GM18909 (cell line): ENCODE measurements around the gene PRKCG.

ENCODE experiments used
- ATAC-seq: cut with Tn5 transposase; IDR thresholded peaks from one replicate; pipeline ENCODE4 v1.9.1; 2021; ENCODE audit warnings: mild to moderate bottlenecking; ENCODE audit not compliant: unreplicated experiment, poor library complexity

PRKCG gene

DNA sequence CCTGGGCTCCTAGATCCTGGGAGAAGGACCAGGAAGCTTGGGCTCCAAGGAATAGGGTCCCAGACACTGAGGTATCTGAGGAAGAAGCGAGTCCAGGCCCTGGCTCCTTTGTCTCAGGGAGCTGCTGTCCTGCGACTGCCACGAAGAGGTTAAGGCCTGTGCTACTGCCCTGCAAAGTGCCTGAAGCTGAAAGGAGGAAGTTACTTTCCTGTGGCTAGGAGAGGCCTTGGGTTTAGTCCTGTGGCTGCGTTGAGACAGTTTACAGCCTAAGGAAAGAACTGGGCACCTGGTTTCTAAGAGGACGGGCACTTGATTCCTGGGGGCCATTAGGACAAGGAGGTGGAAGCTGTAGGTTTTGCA, 11.5 kb upstream of the PRKCG start:
- ATAC-seq: no peak

DNA sequence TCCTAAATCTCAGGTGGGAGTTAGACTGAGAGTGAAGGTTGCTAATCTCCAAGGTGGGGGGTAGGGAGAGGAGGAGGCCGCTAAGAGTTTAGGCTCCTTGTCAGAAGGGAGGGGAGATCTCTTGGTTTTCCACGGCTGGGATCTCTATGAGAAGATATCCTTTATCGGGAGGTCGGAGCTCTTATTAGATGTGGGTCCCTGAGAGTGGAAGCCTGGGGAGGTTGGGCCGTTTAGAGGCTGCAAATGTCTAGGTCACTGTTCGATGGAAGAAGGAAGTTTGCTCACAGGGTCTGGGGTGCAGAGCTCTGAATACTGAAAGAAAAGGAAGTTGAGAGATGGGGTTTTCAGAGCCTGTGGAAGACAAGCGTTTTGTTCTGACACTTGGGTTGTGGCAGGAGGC, 10.5 kb upstream of the PRKCG start:
- ATAC-seq: no peak

DNA sequence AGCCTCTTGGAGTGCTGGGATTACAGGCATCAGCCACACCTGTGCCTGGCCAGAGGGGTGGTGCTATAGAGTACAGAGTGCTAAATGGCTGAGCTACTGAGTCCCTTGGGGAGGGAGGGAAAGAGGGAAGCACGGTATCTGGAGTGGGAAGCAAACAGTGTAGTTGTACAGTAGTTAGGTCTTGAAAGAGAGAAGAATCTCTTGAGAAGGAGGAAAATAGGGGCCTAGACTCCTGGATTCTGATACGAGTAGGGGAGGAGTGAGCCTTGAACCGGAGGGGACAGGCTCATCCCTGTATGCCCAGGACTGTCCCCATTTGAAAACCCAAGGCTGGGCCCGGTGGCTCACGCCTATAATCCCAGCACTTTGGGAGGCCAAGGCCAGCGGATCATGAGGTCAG, 9.2 kb upstream of the PRKCG start:
- ATAC-seq: no peak

DNA sequence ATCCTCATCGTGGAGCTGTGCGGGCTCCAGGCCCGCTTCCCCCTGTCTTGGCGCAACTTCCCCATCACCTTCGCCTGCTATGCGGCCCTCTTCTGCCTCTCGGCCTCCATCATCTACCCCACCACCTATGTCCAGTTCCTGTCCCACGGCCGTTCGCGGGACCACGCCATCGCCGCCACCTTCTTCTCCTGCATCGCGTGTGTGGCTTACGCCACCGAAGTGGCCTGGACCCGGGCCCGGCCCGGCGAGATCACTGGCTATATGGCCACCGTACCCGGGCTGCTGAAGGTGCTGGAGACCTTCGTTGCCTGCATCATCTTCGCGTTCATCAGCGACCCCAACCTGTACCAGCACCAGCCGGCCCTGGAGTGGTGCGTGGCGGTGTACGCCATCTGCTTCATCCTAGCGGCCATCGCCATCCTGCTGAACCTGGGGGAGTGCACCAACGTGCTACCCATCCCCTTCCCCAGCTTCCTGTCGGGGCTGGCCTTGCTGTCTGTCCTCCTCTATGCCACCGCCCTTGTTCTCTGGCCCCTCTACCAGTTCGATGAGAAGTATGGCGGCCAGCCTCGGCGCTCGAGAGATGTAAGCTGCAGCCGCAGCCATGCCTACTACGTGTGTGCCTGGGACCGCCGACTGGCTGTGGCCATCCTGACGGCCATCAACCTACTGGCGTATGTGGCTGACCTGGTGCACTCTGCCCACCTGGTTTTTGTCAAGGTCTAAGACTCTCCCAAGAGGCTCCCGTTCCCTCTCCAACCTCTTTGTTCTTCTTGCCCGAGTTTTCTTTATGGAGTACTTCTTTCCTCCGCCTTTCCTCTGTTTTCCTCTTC, 8.0 kb upstream of the PRKCG start:
- ATAC-seq: no peak

DNA sequence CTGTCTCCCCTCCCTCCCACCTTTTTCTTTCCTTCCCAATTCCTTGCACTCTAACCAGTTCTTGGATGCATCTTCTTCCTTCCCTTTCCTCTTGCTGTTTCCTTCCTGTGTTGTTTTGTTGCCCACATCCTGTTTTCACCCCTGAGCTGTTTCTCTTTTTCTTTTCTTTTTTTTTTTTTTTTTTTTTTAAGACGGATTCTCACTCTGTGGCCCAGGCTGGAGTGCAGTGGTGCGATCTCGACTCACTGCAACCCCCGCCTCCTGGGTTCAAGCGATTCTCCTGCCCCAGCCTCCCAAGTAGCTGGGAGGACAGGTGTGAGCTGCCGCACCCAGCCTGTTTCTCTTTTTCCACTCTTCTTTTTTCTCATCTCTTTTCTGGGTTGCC, 7.4 kb upstream of the PRKCG start:
- no peak for ATAC-seq

DNA sequence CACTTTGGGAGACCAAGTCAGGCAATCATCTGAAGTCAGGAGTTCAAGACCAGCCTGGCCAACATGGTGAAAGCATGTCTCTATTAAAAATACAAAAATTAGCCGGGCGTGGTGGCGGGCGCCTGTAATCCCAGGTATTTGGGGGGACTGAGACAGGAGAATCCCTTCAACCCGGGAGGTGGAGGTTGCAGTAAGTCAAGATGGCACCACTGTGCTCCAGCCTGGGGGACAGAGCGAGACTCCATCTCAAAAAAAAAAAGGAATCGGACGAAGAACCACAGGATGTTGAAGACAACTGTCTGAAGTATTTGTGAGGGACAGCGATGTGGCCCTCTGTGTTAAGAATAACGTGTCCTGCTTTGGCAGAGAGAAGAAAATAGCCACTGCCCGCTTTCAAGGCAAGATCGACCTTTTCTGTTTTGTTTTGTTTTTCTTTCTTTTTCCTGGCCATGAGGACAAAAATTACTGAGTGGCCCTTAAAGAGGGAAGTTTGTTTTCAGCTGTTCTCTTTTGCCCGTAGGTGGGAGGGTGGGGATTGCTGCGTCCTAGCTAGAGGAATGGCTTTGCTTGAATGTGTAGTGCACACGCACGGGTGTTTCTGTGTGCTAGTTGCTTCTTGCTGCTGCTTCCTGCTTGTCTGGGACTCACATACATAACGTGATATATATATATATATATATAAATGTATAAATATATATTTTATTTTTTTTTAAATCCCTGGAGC, 6.2 kb upstream of the PRKCG start:
- ATAC-seq: no peak

DNA sequence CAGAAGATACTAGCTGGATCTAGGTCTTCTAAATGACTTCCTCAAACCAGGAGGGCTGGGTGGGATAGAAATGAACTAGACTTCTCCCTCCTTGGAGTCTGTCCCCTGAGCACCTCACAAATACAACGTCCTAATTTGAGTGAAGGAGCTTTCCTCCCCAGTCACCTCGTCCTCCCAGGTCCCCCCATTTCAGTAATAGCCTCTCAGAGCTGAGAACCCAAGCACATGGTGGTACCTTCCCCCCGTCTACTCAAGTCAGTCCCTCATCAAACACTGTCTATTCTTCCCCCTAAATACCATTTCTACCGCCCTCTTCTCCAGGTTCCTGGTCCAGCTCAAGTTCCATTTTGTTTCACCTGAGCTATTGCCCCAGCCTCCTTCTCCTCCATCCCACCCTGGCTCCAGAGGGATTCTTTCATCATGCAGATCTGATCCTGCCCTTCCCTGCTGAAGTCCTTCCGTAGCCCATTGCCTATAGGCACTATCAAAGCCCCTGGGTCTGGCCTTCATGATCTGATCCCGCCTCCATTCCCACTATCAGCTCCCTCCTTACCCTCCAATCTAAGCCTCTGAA, 5.3 kb upstream of the PRKCG start:
- no peak for ATAC-seq

DNA sequence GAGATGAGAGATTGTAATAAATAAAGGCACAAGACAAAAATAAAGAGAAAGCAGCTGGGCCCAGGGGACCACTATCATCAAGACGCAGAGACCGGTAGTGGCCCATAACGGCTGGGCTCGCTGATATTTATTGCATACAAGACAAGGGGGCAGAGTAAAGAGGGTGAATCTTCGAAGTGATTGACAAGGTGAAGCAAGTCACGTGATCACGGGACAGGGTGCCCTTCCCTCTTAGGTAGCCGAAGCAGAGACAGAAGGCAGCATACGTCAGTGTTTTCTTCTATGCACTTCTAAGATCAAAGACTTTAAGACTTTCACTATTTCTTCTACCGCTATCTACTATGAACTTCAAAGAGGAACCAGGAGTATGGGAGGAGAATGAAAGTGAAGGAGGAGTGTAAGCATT, 4.6 kb upstream of the PRKCG start:
- ATAC-seq: no peak

DNA sequence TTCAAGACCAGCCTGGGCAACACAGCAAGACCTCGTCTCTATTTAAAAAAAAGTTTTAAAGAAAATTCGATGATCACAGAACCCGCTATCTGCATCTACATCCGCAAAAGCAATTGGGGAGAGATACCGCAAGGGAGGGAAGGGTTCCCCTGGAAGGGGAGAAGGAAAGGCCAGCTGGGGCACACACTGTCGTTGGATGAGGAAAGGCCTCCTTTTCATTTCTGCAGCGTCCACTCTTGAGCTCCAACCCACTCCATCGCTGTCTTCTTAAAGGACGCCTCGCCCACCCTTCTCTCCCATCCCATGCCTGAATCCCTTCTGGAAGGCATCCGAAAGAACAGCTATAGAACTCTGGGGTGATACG, 3.2 kb upstream of the PRKCG start:
- ATAC-seq: no peak

DNA sequence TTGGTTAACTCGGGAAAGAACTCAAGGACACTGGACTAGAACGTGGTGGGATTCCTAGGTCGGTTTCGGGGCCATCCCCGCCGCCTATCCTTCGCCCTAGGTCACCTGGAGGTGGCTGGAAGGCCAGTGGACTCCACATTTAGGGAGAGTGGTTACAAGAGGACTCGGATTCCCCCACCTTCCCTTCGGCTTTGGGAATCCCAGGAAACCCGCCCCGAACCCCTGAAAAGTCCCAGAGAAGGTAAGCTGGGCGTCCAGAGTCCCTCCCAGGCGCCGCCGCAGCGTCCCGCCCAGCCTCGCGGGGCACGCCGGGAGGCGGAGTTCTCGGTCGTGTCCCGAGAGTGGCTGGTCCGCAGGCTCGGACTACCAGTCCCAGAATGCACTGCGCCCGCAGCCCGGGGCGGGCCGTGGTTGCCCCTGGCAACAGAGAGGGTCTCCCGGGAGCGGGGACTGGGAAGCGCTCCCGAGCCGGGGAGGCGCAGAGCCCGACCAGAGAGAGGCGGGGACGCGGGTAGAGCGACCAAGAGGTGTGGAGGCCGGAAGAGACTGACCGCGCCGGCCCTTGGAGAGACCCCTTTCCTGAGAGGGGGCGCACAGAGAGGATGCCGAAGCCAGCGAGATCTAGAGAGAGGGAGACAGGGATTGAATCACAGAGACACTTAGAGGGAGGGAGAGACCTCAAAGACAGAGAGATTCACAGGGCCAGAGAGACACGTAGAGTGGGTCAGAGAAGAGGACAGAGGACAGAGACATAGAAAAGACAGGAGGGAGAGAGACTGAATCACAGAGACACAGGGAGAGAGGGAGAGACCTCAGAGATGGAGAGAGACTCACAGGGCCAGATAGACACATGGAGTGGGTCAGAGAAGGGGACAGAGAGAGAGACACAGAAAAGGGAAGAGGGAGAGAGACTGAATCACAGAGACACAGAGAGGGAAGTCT, 2.6 kb upstream of the PRKCG start:
- ATAC-seq: peak; percentile 96

DNA sequence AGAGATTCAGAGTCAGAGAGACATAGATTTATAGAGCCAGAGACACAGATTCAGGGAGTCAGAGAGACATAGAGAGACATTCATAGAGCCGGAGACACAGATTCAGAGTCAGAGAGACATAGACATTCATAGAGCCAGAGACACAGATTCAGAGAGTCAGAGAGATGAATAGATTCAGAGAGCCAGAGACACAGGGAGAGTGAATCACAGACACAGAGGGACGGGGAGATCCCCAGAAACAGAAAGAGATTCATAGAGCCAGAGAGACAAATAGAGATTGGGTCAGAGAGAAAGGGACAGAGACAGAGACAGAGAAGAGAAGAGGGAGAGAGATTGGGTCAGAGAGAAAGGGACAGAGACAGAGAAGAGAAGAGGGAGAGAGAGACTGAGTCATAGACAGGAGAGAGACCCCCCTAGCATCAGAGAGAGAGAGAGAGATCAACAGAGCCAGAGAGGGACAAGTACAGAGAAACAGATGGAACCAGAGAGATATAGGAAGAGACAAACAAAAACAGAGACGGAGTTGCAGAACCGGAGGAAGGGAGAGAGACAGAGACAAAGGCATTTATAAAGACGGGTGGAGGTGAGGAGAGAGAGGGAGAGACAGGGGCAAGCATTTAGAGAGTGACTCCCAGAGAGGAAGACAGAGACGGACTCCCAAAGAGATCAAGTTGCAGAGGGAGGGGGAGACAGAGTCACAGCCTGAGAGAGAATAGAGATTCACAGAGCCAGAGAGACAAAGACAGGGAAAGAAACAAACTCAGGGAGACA, 1.1 kb upstream of the PRKCG start:
- ATAC-seq: no peak

DNA sequence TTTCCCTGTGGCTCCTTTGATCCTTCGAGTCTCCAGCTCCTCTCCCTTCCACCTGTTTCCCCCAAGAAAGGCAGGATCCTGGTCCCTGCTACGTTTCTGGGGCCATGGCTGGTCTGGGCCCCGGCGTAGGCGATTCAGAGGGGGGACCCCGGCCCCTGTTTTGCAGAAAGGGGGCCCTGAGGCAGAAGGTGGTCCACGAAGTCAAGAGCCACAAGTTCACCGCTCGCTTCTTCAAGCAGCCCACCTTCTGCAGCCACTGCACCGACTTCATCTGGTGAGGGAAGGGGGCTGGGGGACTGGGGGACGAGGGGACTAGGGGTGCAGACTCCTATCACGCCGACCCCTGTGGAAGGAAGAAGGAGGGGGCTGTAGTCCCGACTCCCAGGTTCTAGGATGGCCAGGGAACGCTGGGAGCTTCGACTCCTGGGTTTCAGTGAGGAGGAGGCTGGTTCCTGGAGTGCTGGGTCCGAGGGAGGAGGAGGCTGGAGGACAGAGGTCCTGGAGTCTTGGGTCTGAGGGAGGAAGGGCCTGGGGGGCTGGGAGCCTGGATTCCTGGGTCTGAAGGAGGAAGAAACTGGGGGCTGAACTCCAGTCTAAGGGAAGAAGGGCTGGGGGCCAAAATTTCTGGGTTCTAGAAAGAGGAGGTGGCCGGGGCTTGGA, 524 bp downstream of the PRKCG start:
- no peak for ATAC-seq

DNA sequence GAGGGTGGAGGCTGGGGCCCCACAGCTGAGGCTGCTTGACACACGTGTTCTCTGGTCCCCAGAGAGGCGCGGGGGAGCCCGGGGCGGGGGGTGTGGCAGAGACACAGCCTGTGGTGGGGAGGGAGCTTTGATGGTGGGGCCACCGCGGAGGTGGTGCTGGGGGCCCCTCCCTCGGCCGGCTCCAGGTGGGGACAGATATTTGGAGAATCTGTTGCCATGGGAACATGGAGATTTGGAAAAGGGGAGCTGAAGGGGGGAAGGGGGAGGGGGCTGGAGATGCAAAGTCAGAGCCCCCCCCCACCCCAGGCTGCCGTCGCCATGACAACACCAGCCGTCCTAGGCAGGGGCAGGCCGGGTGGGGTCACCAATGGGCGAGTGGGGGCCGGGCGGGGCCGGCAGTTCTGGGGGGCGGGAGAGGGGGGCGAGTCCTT, 1.2 kb downstream of the PRKCG start:
- no peak for ATAC-seq

DNA sequence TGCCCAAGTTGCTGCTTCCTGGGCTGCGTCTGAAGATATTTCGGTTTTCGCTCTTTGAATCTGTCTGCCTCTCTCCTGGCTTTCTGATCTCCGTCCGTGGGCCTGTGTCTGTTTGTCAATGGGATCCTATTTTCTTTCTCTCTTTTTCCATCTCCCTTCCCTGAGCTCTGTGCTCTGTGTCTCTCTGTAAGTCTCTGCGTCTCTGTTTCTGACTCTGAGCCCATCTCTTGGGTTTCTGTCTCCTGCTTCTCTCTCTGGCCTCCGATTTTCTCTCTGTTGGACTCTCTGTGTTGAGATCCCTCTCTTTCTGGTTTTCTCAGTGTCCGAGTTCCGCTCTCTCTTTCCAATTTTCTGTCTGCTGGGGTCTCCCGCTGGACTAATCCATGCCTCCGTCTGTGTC, 1.7 kb downstream of the PRKCG start:
- no peak for ATAC-seq

DNA sequence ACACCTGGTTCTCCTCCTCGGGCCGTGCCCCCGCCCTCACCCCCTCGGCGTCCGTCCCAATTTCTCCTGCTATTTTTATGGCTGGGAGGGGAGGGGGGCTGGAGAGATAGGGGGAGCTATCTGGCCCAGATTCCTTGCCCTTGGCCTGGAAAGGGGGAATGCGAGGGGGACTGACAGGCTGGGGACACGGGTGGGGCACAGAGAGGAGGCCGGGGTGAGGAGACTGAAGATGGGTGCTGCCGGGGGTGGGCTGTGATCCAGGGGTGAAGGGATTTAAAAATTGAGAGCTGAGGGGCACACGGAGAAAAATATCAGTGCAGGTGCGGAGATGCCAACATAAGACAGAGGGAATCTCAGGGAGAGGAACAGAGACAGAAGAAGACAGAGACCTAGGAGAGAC, 2.3 kb downstream of the PRKCG start:
- ATAC-seq: no peak

DNA sequence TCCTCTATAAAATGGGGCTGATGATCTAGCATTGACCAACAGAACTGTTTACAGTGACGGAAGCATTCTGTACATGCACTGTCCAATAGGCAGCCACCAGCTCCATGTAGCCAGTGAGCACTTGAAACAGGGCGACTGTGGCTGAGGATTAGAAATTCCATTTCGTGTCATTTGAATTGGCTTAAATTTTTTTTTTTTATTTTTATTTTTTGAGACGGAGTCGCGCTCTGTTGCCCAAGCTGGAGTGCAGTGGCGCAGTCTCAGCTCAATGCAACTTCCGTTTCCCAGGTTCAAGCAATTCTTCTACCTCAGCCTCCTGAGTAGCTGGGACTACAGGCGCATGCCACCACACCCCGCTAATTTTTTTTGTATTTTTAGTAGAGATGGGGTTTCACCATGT, 3.0 kb downstream of the PRKCG start:
- no peak for ATAC-seq

DNA sequence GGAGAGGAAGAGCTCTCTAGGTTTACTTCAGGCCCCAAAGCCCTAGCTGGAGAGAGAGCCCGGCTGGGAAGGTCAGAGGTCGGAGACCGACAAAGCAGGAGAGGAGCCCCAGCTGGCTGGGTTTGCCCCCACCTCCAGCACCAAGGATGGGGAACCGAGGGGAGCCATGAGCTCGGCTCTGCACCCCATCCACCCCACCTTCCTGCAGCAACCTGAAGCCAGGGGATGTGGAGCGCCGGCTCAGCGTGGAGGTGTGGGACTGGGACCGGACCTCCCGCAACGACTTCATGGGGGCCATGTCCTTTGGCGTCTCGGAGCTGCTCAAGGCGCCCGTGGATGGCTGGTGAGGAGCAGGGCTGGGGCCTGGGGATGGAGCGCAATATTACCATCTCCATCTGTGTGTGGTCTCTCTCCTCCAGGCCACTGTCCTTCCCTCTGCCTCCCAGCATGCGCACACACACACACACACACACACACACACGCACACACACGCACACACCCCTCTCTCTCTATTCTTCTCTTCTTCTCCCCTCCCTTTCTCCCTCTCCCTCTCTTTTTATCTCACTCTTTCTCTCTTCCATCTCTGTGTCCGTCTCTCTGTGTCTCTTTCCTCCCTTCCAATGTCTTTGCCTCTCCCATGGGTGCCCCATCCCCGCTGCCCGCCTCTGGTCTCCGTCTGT, 10.4 kb downstream of the PRKCG start:
- ATAC-seq: no peak

DNA sequence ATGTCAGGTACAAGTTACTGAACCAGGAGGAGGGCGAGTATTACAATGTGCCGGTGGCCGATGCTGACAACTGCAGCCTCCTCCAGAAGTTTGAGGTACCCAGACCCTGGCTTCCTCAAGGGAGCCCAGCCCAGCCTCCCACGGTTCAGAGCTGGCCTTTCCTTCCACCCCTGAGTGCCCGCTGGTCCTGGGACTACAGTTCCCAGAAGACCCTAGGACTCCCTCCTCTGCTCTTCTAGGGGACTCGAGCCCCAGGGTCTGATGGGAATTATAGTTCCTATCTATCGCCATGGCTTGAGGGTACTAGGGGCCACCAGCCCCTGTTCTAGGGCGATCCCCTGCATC, 11.0 kb downstream of the PRKCG start:
- ATAC-seq: no peak

DNA sequence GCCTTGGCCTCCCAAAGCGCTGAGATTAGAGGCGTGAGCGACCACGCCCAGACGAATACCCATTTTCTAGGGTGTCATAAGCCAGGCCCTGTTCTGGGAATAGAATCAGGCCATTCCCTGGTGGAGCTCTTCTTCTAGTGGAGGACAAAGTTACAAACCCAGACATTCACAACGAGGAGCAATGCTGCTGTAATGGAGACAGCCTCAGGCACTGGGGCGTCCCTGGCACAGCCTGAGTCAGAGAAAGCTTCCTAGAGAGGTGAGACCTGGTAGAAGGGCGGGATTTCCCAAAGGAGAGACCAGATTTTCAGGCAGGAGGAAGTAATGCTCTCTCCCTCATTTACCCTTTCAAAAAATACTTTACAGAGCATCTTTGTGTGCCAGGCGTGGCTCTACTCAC, 12.7 kb downstream of the PRKCG start:
- no peak for ATAC-seq
